Parathyroid adenoma (tissue), 2 donors: ENCODE measurements around the gene WNT8A.
A peak's percentile ranks its signal among the peaks of the same experiment; 100 is the strongest.

Experiments used
- H2AFZ ChIP-seq: fragments of 300-600 bp; sonication (generic); one replicate; pipeline ENCODE4 v1.7.0; 2017; ENCODE audit warnings: antibody characterized with exemption, mild to moderate bottlenecking
- H3K27ac ChIP-seq: fragments of 300-600 bp; sonication (generic); one replicate; pipeline ENCODE4 v1.7.0; 2017
- H3K27me3 ChIP-seq: fragments of 300-600 bp; sonication (generic); one replicate; pipeline ENCODE4 v1.7.0; 2017; ENCODE audit warnings: low read length; ENCODE audit not compliant: control insufficient read depth, insufficient read depth
- H3K36me3 ChIP-seq: fragments of 300-600 bp; sonication (generic); one replicate; pipeline ENCODE4 v1.7.0; 2017; ENCODE audit warnings: low read length; ENCODE audit not compliant: control insufficient read depth, insufficient read depth
- H3K4me1 ChIP-seq: fragments of 300-600 bp; sonication (generic); one replicate; pipeline ENCODE4 v1.7.0; 2017; ENCODE audit warnings: control low read depth
- H3K4me2 ChIP-seq: fragments of 300-600 bp; sonication (generic); one replicate; pipeline ENCODE4 v1.7.0; 2017; ENCODE audit warnings: low read length
- H3K4me3 ChIP-seq: fragments of 300-600 bp; sonication (generic); one replicate; pipeline ENCODE4 v1.7.0; 2017; ENCODE audit warnings: low read depth, low read length
- H3K79me2 ChIP-seq: fragments of 300-600 bp; sonication (generic); one replicate; pipeline ENCODE4 v1.7.0; 2017; ENCODE audit warnings: control low read depth
- H3K9ac ChIP-seq: fragments of 300-600 bp; sonication (generic); one replicate; pipeline ENCODE4 v1.7.0; 2017; ENCODE audit warnings: mild to moderate bottlenecking
- H3K9me3 ChIP-seq: fragments of 300-600 bp; sonication (generic); one replicate; pipeline ENCODE4 v1.7.0; 2017; ENCODE audit warnings: low read length; ENCODE audit not compliant: control insufficient read depth
- TF ChIP-seq, protein P1 (sequence below): fragments of 300-600 bp; sonication (generic); IDR thresholded peaks from one replicate; pipeline ENCODE4 v1.7.0; 2017; ENCODE audit warnings: antibody characterized with exemption, mild to moderate bottlenecking
- donor health status: primary hyperparathyroidism.

The WNT8A gene, protein sequence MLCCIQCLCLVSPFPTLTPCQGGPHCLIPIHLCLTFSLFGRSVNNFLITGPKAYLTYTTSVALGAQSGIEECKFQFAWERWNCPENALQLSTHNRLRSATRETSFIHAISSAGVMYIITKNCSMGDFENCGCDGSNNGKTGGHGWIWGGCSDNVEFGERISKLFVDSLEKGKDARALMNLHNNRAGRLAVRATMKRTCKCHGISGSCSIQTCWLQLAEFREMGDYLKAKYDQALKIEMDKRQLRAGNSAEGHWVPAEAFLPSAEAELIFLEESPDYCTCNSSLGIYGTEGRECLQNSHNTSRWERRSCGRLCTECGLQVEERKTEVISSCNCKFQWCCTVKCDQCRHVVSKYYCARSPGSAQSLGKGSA

DNA sequence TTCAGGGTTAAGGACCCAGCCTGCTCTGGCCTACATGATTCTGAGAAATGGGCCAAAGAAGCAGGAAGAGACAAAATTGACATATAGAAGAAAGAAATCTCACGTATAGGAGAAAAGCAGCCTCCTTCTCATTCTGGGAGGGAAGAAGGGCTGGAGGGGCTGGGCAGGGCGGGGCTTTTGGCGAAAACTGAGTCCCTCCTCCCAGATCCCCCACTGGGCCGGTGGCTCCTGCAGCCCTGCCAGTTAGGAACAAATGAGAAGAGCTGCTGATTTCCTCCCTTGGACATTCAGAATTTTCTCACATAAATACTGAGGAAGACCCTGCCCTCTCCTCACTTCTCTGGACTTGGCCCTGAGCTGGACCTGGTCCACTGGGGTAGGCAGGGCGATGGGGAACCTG is at the start of gene WNT8A:
TSS of gene WNT8A (plus strand) at position 332 of the 400 bp plus-strand sequence. CDS start 95 bp downstream, outside the sequence.
- no peak within 1 kb of the TSS for H3K4me3 ChIP-seq
- no peaks in the 10 kb centered on the region for H3K79me2 ChIP-seq
- no peak within 1 kb of the TSS for H3K27ac ChIP-seq
- H3K4me2 ChIP-seq: no peak within 1 kb of the TSS
- H3K9me3 ChIP-seq: no peaks in the 10 kb centered on the region
- no peaks in the 10 kb centered on the region for H3K36me3 ChIP-seq
- H3K4me1 ChIP-seq: no peaks in the 10 kb centered on the region
- no peaks in the 10 kb centered on the region for H3K27me3 ChIP-seq
- H3K9ac ChIP-seq: no peak within 1 kb of the TSS
- H2AFZ ChIP-seq: no peak within 1 kb of the TSS
- TF ChIP-seq, protein P1, sequence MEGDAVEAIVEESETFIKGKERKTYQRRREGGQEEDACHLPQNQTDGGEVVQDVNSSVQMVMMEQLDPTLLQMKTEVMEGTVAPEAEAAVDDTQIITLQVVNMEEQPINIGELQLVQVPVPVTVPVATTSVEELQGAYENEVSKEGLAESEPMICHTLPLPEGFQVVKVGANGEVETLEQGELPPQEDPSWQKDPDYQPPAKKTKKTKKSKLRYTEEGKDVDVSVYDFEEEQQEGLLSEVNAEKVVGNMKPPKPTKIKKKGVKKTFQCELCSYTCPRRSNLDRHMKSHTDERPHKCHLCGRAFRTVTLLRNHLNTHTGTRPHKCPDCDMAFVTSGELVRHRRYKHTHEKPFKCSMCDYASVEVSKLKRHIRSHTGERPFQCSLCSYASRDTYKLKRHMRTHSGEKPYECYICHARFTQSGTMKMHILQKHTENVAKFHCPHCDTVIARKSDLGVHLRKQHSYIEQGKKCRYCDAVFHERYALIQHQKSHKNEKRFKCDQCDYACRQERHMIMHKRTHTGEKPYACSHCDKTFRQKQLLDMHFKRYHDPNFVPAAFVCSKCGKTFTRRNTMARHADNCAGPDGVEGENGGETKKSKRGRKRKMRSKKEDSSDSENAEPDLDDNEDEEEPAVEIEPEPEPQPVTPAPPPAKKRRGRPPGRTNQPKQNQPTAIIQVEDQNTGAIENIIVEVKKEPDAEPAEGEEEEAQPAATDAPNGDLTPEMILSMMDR: no peak

DNA sequence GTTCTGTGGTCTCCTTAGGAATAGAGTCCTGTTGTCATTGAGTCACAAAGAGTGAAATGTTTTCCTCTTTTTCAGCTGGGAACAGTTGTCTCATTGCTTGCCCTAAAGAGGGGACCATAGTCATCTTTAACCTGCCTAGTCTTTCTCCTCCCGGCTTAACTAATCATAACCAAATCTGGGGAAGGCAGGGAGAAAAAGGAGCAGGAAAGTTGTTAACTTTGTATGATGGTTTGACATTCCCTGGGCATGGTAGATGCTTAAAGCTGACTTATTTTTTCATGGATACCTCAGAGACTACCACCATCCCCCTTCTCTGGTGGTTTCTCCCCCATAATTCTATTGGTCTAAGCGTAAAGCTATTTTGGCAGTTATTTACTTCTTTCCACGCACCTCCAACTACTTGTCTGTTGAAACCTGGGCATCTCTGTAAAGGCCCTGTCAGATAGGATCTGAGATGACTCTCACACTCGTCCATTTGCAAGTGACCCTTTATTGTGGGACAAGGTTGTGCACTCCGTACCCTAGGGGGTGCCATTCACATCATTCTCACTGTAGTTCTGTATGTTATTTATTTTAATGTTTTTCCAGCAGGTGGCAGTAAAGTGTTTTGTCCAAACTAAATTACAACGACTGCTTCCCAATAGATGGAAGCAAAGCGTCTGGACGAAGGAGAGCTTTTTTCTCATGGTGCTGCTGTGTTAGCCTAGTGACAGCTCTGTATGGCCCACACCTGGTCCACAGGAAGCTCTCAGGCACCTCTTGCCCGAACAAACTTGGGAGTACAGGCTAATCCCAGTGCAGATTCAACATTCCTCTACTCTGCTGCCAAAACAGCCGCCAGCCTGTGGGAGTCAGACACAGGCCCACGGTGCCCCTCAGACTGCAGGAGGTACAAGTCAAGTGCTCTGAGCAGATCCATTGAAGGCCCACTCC is 48.0 kb upstream of the WNT8A start:
- Histone ChIP-seq H3K4me3 (no peak overlapping the region), H3K27ac (peak overlapping the region; percentile 29), H3K9me3 (no peaks in the 10 kb centered on the region), H3K79me2 (peaks cover 10% of the 10 kb centered on the region), H3K9ac (no peak overlapping the region), H3K4me2 (peak overlapping the region; percentile 25), H2AFZ (peak overlapping the region; percentile 82), H3K27me3 (no peaks in the 10 kb centered on the region), H3K4me1 (peaks cover 4% of the 10 kb centered on the region), H3K36me3 (no peaks in the 10 kb centered on the region)
- TF ChIP-seq, protein P1: peak; percentile 92

DNA sequence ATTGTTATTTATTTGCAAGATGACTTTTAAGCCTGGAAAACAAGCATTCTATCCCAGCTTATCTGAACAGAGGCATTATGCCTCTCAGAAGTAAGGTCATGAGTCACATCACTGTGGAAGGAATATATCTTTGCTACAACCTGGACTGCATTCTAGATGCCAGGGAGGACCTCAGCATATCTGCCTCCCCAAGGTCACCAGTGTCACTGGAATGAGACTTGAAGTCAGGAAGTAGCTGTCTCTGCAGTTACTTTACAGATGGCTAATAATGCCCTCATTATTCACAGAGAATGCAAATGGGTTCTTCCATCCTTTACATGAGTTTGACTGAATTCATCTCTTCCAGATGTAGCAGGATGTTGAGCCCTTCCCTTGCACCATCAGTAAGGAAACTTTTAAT is 46.6 kb upstream of the WNT8A start:
- H3K9ac ChIP-seq: no peak overlapping the region
- no peaks in the 10 kb centered on the region for H3K9me3 ChIP-seq
- no peak overlapping the region for H2AFZ ChIP-seq
- no peaks in the 10 kb centered on the region for H3K79me2 ChIP-seq
- H3K27ac ChIP-seq: no peak overlapping the region
- no peaks in the 10 kb centered on the region for H3K36me3 ChIP-seq
- H3K4me1 ChIP-seq: peaks cover 4% of the 10 kb centered on the region
- no peak overlapping the region for H3K4me2 ChIP-seq
- H3K4me3 ChIP-seq: no peak overlapping the region
- H3K27me3 ChIP-seq: no peaks in the 10 kb centered on the region
- TF ChIP-seq, protein P1: no peak

DNA sequence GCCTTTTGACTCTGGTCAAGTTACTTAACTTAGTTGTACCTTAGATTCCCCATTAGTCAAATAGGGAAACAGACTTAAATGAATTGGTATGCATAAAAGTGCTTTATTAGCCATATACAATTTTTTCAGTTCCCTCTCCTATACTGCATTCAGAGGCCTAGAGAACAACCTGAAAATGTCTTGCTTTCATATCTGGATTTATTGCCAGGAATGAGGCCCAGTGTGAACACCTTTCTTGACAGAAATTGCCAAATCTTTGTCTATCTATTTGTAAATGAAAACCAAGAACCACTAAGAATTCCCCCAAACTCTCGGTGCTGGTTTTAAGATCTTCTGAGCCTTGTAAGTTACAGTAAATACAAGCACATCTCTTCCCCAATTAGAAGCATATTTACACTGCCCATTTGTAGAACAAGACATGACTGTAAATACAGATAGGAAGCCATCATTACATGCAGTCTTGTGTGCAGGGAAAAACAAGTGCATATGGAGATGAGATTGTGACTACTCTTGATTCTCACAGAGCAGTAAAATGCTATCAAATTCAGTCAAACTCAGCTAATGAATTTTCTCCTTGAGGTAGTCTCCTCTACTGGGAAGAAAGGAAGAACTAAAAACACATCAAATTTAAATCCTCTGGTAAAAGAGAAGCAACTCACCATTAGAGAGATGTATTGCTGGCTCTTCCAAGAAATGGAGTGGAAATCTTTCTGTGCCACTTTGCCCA is 45.8 kb upstream of the WNT8A start:
- H3K9ac ChIP-seq: no peak overlapping the region
- H3K36me3 ChIP-seq: no peaks in the 10 kb centered on the region
- H3K79me2 ChIP-seq: no peaks in the 10 kb centered on the region
- H2AFZ ChIP-seq: no peak overlapping the region
- TF ChIP-seq, protein P1: no peak
- no peaks in the 10 kb centered on the region for H3K27me3 ChIP-seq
- no peak overlapping the region for H3K4me2 ChIP-seq
- H3K27ac ChIP-seq: no peak overlapping the region
- H3K4me3 ChIP-seq: no peak overlapping the region
- H3K9me3 ChIP-seq: no peaks in the 10 kb centered on the region
- H3K4me1 ChIP-seq: peaks cover 4% of the 10 kb centered on the region
